Liver (tissue), 9 donors: ENCODE data around the gene MMEL1. TPM values are rescaled to one million over a fixed set of nuclear protein-coding genes. Genes with fewer than 3 reads are reported as not detected.

Source experiments
- DNase-seq: peaks from one replicate; pipeline ENCODE4 v3.0.0-alpha.2; 2017; ENCODE audit warnings: low spot score
- H3K27ac ChIP-seq, 2 donors: one replicate each; pipeline ENCODE4 v1.7.0; 2013; ENCODE audit warnings: inconsistent platforms in 2 of 2, low read length in 2 of 2, control low read depth in 1 of 2, low read depth in 1 of 2, mild to moderate bottlenecking in 1 of 2
- H3K27me3 ChIP-seq, 4 donors: one replicate each; pipeline versions ENCODE4 v1.6.1 to v1.7.0; 2013; ENCODE audit warnings: low read length in 3 of 4, inconsistent platforms in 1 of 4, mild to moderate bottlenecking in 1 of 4, moderate library complexity in 1 of 4; ENCODE audit not compliant: control insufficient read depth in 4 of 4, insufficient read depth in 4 of 4
- H3K36me3 ChIP-seq, 4 donors: one replicate each; pipeline versions ENCODE4 v1.6.1 to v1.7.0; 2013; ENCODE audit warnings: low read length in 3 of 4, mild to moderate bottlenecking in 3 of 4, low read depth in 1 of 4, moderate library complexity in 1 of 4; ENCODE audit not compliant: control insufficient read depth in 4 of 4, insufficient read depth in 3 of 4
- H3K4me1 ChIP-seq, 4 donors: one replicate each; pipeline versions ENCODE4 v1.6.1 to v1.7.0; 2013; ENCODE audit warnings: low read length in 3 of 4, mild to moderate bottlenecking in 3 of 4, moderate library complexity in 1 of 4; ENCODE audit not compliant: control insufficient read depth in 4 of 4, insufficient read depth in 4 of 4
- H3K4me3 ChIP-seq, 3 donors: one replicate each; pipeline versions ENCODE4 v1.6.1 to v1.7.0; 2013; ENCODE audit warnings: low read length in 3 of 3, control low read depth in 1 of 3, low read depth in 1 of 3, mild to moderate bottlenecking in 1 of 3
- H3K9ac ChIP-seq, 2 donors: one replicate each; pipeline ENCODE4 v1.7.0; 2013; ENCODE audit warnings: low read length in 2 of 2, mild to moderate bottlenecking in 2 of 2, moderate library complexity in 2 of 2, control low read depth in 1 of 2, low read depth in 1 of 2
- H3K9me3 ChIP-seq, 4 donors: one replicate each; pipeline versions ENCODE4 v1.6.1 to v1.7.0; 2013; ENCODE audit warnings: low read length in 3 of 4; ENCODE audit not compliant: control insufficient read depth in 4 of 4
- ATF3 ChIP-seq: IDR thresholded peaks from 2 replicates; pipeline ENCODE4 v1.6.1; 2016; ENCODE audit warnings: antibody characterized with exemption
- CTCF ChIP-seq: fragments of 150-350 bp; IDR thresholded peaks from 2 replicates; pipeline ENCODE4 v1.5.1; 2017; ENCODE audit warnings: improper control_type of control experiment, low read depth, low read length; ENCODE audit not compliant: missing input control
- EGR1 ChIP-seq, 2 donors: IDR thresholded peaks; 2 replicates each; pipeline ENCODE4 v1.6.1; 2016 to 2018; ENCODE audit warnings: antibody characterized with exemption in 2 of 2, low read depth in 2 of 2
- FOXA1 ChIP-seq: IDR thresholded peaks from 2 replicates; pipeline ENCODE4 v1.6.1; 2016; ENCODE audit warnings: antibody characterized with exemption
- FOXA2 ChIP-seq: IDR thresholded peaks from 2 replicates; pipeline ENCODE4 v1.6.1; 2016; ENCODE audit warnings: antibody characterized with exemption
- GABPA ChIP-seq, 2 donors: IDR thresholded peaks in 1 of 2; conservative IDR thresholded peaks in 1 of 2; 2 replicates each; pipeline ENCODE4 v1.6.1; 2016; ENCODE audit warnings: antibody characterized with exemption in 2 of 2, mild to moderate bottlenecking in 1 of 2, moderate library complexity in 1 of 2
- HNF4A ChIP-seq, 2 donors: conservative IDR thresholded peaks; 2 replicates each; pipeline ENCODE4 v1.6.1; 2016; ENCODE audit warnings: antibody characterized with exemption in 2 of 2, mild to moderate bottlenecking in 2 of 2
- HNF4G ChIP-seq: IDR thresholded peaks from 2 replicates; pipeline ENCODE4 v1.6.1; 2016; ENCODE audit warnings: antibody characterized with exemption
- JUND ChIP-seq, 2 donors: IDR thresholded peaks; 2 replicates each; pipeline ENCODE4 v1.6.1; 2016; ENCODE audit warnings: antibody characterized with exemption in 2 of 2
- MAX ChIP-seq: IDR thresholded peaks from 2 replicates; pipeline ENCODE4 v1.6.1; 2016; ENCODE audit warnings: antibody characterized with exemption
- NR2F2 ChIP-seq: IDR thresholded peaks from 2 replicates; pipeline ENCODE4 v1.6.1; 2016; ENCODE audit warnings: antibody characterized with exemption
- RAD21 ChIP-seq, 2 donors: IDR thresholded peaks; 2 replicates each; pipeline ENCODE4 v1.6.1; 2016; ENCODE audit warnings: antibody characterized with exemption in 2 of 2, mild to moderate bottlenecking in 2 of 2
- REST ChIP-seq: IDR thresholded peaks from 2 replicates; pipeline ENCODE4 v1.6.1; 2016; ENCODE audit warnings: antibody characterized with exemption, mild to moderate bottlenecking
- RXRA ChIP-seq, 2 donors: IDR thresholded peaks; 2 replicates each; pipeline ENCODE4 v1.6.1; 2017 to 2018; ENCODE audit warnings: antibody characterized with exemption in 2 of 2, mild to moderate bottlenecking in 1 of 2
- SP1 ChIP-seq: IDR thresholded peaks from 2 replicates; pipeline ENCODE4 v1.6.1; 2018; ENCODE audit warnings: antibody characterized with exemption, mild to moderate bottlenecking
- TAF1 ChIP-seq: conservative IDR thresholded peaks from 2 replicates; pipeline ENCODE4 v1.6.1; 2016; ENCODE audit warnings: antibody characterized with exemption, mild to moderate bottlenecking
- YY1 ChIP-seq: IDR thresholded peaks from 2 replicates; pipeline ENCODE4 v1.6.1; 2016; ENCODE audit warnings: antibody characterized with exemption, mild to moderate bottlenecking
- ZBTB33 ChIP-seq: IDR thresholded peaks from 2 replicates; pipeline ENCODE4 v1.6.1; 2016; ENCODE audit warnings: antibody characterized with exemption
- WGBS: extraction: QIAGEN DNeasy Blood & Tissue Kit; methylation state at CpG from one replicate; pipeline ENCODE4 v1.1.7; 2013; 5-methylcytosine and 5-hydroxymethylcytosine counted together
- polyA plus RNA-seq, 2 donors: library from polyadenylated mRNA; stranded (reverse) in 1 of 2; unstranded in 1 of 2; fragments of 200-250 nt in 1 of 2; fragments of >200 nt in 1 of 2; fragmentation: Nextera tagmentation in 1 of 2; extraction: Ambion mirVana in 1 of 2; gene quantifications; one replicate each; pipeline versions ENCODE4 v1.2.1 to v1.2.3, GENCODE V29; 2013 to 2015
- total RNA-seq, 2 donors: library from RNA; depleted of rRNA; stranded (reverse); fragments of >200 nt; gene quantifications; one replicate each; pipeline ENCODE4 v1.2.3, GENCODE V29; 2014
- donor health status: healthy.
- donor health status: healthy.
- donor health status: healthy.
- donor health status: healthy.
- donor health status: healthy.

Gene MMEL1
- total and polyA plus RNA-seq, 4 donors: under 0.01 to 0.42 TPM; not detected in 2

- H3K9me3 ChIP-seq: peaks cover 0 to 15% (median 8%) of the 10 kb centered on the region in 4 donors
- H3K27ac ChIP-seq: no peak overlapping the region
- TF ChIP-seq CTCF: no peak
- no peak for TF ChIP-seq FOXA1
- no peak for TF ChIP-seq FOXA2
- TF ChIP-seq REST: no peak
- no peak for TF ChIP-seq TAF1
- TF ChIP-seq JUND (IDR thresholded peaks at IDR 0.05): no peak
- TF ChIP-seq RAD21 (IDR thresholded peaks at IDR 0.05): no peak
- TF ChIP-seq NR2F2: no peak
- no peak for TF ChIP-seq HNF4G
- TF ChIP-seq HNF4A (conservative IDR thresholded peaks at IDR 0.05): no peak
- TF ChIP-seq RXRA (IDR thresholded peaks at IDR 0.05): no peak
- no peak for TF ChIP-seq SP1
- no peak for TF ChIP-seq GABPA (IDR thresholded peaks at IDR 0.05 in 1 of 2, conservative IDR thresholded peaks at IDR 0.05 in 1 of 2)
- TF ChIP-seq ATF3: no peak
- TF ChIP-seq MAX: no peak
- TF ChIP-seq EGR1 (IDR thresholded peaks at IDR 0.05; ENCODE audit: low read depth in 2 of 2): no peak
- no peak for DNase-seq
- 72% methylated on average over 8 of the region's 8 CpGs for WGBS
- H3K4me1 ChIP-seq: no peaks in the 10 kb centered on the region
- no peaks in the 10 kb centered on the region for H3K27me3 ChIP-seq
- no peak overlapping the region for H3K9ac ChIP-seq
- H3K4me3 ChIP-seq: no peak overlapping the region
- H3K36me3 ChIP-seq: no peaks in the 10 kb centered on the region
Measured at GRCh38 chr1:2633936-2634491, 1.2 kb upstream of the MMEL1 start.

- Histone ChIP-seq H3K27me3 (peaks cover 0 to 1% (median 0%) of the 10 kb centered on the region in 4 donors), H3K27ac (no peak overlapping the region), H3K9ac (no peak overlapping the region), H3K4me1 (no peaks in the 10 kb centered on the region), H3K4me3 (no peak overlapping the region), H3K9me3 (peaks cover 0 to 15% (median 8%) of the 10 kb centered on the region in 4 donors), H3K36me3 (no peaks in the 10 kb centered on the region)
- 87% methylated on average over 12 of the region's 12 CpGs for WGBS
- DNase-seq: no peak
- TF ChIP-seq MAX (no peak), RAD21 (IDR thresholded peaks at IDR 0.05) (no peak), HNF4G (no peak), SP1 (no peak), TAF1 (no peak), RXRA (IDR thresholded peaks at IDR 0.05) (no peak), YY1 (no peak), JUND (IDR thresholded peaks at IDR 0.05) (no peak), CTCF (no peak), ATF3 (no peak), FOXA1 (no peak), EGR1 (IDR thresholded peaks at IDR 0.05; ENCODE audit: low read depth in 2 of 2) (no peak), NR2F2 (no peak), FOXA2 (no peak), GABPA (IDR thresholded peaks at IDR 0.05 in 1 of 2, conservative IDR thresholded peaks at IDR 0.05 in 1 of 2) (no peak), ZBTB33 (no peak)
Measured at GRCh38 chr1:2633366-2633935, 635 bp upstream of the MMEL1 start.
